GM21723 (cell line): ENCODE data around the gene MBP.

Source experiments
- ATAC-seq: cut with Tn5 transposase; IDR thresholded peaks from one replicate; pipeline ENCODE4 v1.9.1; 2021; ENCODE audit warnings: mild to moderate bottlenecking, moderate library complexity; ENCODE audit not compliant: unreplicated experiment

MBP gene

DNA sequence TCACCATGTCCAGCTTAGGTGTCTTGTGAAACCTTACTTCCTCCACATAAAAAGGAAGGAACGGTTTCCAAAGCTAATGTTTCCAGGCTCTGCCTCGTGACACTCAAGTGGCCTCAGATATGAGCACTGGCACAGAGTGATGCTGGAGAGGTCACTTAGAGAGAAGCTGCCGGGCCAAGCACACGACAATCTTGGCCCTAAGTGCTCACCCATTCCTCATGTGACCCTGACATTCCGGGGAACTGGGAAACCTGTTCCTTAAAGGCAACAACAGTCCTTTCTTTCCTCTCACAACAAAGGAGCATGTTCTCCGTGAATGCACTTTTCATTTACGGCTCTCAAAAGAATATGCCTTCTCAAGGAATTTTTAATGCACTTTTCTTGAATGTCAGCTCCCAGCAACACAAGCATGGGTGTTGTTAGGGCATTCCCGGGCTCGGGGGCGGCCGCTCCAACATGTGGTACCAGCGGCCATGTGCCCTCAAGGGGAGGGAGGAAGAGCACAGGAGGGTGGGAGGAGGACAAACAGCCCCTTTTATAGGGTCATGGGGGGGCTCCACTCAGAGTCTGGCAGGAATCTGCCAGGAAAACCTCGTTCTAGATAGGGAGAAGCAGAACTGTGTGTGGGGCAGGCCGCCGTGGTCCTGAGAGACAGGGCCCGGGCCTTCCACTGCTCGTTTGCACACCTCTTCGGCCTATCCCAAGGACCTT lies 118.6 kb downstream of the MBP start:
- ATAC-seq: no peak

DNA sequence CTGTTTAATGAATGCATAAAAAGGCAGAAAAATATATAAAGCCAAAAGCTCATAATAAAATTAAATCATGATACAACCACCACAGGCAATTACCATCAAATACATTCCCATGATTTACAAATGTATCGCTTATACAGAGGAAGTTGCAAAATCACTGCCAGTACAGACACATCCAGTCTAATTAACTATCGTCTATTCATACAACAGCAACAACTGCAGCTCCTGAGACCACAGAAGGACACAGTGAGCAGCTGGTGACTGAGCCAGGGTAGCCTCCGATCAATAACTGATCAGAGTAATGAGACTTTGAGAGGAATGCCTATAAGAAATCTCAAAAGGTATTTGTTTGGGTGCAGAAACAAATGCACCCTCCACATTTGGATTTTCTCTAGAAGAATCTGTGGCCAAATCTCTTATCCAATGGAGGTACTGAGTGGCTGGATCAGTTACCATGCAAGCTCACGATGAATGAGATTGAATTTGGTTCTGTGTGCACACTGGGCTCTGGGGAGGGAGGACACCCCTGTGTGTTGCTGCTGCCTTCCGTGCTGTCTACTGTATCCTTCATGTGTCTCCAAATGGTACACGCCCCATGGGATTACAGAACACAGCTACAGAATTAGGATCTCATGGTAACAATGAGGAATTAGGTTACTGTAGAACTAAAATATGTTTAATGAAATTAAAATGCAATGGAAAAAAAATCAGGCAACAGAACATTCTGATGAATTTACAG lies 119.6 kb downstream of the MBP start:
- no peak for ATAC-seq

DNA sequence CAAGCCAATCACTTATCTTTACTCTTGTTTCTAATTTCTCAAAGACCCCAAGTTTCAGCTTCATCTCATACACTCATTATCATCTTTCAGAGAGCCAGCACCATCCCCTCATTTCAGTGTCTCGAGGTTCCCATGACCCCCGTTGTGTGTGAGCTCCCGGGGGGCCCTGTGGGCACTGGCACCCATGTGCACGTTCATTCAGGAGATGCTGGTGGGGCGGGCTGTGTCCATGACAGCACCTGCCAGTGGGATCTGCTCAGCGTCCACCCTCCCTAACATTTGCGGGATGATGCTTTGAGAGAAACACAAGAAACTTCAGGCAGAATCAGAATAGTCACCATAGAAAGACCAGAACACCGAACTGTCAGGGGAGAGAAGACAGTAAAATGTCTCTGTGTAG lies 120.5 kb downstream of the MBP start:
- ATAC-seq: no peak

GRCh38 chr18:77009675-77010074 lies 122.9 kb downstream of the MBP start:
- ATAC-seq: no peak

DNA sequence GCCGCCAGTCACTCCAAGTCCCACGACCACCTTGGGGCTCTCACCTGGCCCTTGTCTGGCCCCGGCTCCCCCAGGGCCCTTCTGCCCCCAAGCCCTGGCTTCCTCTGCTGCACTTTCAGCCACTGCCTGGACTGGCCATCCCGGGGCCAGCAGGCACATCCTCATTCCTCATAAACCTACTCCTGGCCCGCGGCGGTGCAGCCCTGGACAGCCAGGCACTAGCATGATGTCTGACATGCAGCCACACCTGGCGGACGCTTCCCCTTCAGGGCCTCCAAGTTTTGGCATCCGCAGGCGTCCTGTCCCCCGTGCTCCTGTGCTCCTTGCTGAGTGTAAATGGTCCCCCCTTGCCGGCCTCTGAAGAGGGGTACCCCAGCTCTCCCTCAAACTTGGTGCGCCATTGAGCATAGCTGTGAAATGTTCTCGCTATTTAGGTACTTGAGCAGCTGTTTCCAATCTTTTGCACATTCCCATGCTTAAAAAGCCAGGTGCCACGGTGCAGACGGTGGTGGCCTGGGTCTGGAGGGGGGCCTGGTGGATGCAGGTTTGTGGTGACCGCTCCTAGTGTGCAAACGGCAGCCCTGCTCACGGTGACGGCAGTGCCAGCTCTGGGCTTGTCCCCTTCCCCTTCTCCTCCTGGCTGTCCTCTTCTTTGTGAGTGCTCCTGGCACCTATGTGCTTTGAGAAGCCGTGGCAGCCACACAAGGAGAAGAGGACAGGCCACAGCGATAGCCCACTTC lies 123.8 kb downstream of the MBP start:
- ATAC-seq: no peak

GRCh38 chr18:77008006-77008405 lies 124.6 kb downstream of the MBP start:
- no peak for ATAC-seq

- ATAC-seq: no peak
These were observed 125.3 kb downstream of the MBP start for GRCh38 chr18:77007251-77007650.

DNA sequence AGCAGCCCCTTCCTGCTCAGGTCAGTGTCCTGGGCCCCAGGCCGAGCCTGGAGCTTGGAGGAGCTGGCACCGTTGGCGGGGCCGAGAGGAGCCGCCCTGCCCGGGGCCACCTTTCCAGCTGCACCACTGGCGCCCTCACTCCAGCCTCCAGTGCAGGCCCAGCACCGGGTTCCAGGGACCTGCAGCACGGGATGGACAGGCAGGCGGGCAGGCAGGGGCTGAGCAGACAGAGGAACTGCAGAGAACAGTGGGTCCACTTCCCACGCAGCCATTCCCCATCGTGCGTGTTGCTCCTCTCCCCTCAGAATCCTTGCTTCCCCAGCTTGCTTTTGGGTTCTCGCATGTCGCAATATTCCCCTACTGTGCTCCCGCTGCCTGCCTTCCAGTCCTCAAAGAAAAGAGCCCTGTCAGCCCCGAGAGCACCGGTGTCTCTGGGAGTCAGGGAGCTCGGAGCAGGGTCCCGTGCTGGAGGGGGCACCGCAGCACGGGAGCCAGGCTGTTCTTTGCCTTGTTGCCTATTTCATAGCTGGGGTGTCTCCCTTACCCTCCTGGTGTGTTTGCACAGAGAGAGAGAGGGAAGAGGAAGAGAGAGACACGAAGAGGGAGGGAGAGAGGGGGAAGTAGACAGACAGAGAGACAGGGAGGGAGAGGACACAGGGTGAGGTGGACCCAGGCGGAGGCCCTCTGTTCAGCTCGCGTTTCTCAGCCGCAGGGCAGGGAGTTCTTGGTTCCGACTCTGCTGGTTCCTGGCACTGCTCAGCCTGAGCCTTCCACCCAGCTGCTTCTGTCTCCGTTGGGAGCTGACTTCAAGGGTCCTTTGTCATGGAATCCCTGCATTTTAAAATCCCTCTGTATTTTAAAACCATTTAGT lies 126.0 kb downstream of the MBP start:
- no peak for ATAC-seq

GRCh38 chr18:77005651-77006195 lies 126.9 kb downstream of the MBP start:
- no peak for ATAC-seq

DNA sequence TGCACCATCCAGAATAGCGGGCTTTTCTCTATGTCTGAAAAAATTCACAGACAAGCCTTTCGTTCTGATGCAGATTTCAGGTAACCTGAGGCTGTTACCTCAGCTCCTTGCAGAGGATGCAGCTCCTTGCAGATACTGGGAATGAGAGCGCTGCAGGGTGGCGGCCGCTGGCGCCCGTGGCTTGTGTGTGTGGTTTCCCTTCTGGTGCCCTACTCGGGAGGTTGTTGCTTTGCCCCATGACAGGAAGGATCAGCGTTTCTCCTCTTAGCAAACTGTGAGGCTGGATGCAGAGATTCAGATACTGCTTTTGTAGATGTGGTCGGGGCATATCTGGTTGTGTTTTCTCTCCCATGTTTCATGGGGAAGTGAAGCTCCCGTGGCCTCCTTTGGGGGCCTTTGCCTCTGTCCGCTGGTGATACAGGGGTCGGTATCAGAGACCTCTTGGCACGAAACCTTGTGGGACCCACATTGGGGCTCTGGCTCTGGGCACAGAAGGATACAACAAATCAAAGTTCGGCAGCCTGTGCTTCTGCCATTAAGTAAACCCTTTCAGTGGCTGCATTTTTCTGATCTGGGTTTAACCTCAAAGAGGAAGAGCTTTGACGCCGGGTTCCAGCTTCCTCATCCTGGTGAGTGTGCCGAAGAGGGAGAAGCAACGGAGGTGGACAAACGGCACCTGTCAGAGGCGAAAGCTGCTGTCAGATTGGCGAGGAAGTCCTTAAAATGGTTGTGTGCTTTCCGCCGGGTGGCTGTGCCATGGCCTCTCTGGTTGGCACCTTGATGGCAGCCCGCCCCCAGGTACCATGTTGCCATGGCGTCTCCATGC lies 127.8 kb downstream of the MBP start:
- ATAC-seq: no peak

DNA sequence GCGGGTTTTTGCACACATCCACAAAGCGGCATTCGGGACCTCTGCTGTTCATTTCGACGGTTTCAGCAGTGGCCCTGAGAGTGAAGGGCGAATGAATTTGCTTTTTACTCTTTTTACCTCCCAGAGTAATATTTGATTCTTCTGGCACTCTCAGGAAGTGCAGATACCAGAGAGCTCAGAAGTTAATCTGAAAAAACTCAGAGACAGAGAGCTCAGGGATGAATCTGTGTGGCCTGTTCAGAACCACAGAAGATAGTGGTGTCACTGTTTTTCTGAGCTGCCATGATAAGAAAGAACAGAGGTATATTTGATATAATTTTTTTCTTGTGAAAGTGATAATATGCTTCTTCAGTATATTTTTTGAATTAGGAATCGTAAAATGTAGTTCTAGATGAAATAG lies 129.3 kb downstream of the MBP start:
- no peak for ATAC-seq

DNA sequence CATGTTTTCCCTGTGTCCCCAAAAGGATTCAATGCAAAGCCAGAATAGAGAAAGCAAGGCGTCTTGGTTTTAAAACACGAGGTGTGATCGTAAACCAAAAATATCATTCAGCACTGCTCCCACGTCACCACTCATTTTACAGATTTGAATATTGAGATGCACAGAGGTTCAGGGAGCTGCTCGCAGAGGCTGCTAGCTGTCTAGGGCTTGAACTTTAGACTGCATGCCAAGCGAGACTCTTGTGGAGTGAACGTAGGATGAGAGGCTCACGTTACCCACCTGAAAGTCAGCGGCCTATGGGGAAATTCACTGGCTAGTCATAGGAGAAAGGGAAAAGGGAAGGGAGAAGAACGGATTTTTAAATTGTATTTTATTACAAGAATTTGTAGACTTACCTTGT lies 130.1 kb downstream of the MBP start:
- ATAC-seq: no peak

GRCh38 chr18:77001979-77002378 lies 130.6 kb downstream of the MBP start:
- no peak for ATAC-seq

- ATAC-seq: no peak
These were observed 131.5 kb downstream of the MBP start for GRCh38 chr18:77001041-77001440.

DNA sequence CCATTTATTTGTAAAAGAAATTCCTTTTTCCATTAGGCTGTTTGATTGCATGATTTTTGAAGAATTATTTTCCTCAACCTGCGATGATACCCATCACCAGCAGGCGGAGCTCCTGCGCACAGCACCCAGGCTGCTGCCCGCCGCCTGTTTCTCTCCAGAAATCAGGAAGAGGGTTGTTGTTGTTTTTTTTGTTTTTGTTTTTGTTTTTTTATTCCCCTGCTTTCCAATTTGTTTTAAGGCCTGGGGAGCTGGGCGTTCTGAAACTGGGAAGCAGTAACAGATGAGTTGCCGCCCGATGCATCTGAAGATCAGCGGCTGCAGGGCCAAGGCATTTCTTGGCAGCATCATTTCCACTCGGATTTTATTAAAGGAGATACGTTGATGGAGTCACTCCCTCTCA lies 132.1 kb downstream of the MBP start:
- no peak for ATAC-seq

DNA sequence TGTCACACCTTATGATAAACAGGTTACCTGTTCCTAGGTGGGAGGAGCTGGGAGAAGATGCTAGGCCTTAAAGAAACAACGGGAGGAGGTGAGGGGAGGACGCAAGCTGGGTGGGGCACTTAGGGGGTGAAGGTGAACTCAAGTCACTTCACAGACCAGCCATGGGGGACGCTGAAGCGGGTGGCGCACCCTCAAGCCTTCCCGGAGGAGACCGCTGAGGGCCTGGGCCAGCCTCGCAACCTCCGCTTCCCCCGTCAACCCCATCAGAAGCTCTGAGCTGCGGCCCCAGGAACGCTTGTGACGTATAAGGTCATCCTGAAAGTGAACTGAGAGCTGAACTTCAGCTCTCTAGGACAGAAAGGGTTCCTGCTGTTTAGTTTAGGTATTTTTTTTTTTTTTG lies 133.5 kb downstream of the MBP start:
- ATAC-seq: no peak

DNA sequence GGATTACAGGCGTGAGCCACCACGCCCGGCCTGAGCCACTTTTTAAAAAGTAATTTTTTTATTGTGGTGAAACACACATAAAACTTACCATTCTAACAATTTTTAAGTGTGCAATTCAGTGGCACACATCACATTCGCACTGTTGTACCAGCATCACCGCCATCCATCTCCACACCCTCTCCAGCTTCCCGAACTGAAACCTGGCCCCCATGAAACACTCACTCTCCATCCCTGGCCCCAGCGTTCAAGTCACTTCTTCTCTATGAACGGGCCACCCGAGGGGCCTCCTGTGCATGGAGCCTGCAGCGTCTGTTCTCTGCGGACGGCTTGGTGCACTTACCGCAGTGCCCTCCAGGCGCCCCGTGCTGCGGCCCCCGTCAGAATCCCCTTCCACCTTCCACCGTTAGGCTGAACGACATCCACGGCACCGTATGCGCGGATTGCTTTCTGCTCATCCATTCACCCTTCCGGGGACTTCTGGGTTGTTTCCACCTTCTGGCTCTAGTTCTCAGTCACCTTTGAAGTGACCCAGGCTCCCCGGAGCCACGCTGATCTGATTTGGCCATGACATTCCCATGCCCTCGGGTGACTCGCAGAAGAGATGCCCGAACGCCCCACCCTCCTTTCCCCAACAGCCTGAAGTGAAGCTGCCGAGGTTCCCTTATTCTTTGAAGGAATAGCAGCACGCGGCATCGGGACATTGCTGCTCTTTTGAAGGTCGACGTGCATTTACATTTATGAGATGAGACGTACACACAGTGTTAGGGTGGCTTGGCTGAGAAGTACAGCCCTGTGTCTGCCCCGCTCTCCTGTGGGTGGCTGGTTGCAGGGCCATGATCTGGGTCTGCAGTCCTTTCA lies 134.4 kb downstream of the MBP start:
- no peak for ATAC-seq

DNA sequence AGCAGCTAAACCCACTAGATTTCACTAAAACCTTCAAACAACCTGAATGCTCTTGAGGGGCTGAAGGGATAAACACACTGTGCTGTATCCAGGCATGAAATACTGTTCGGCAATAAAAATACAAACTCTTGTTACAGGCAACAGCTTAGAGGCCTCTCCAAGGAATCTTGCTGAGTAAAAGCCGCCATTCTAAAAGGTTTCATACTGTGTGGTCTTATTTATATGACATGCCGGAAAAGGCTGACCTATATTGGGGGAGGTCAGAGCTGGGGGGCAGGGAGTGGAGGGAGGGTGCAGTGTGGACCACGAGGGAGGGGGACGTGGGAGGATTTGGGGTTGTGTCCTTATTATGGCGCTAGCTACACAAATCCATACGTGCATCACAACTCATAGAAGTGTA lies 136.2 kb downstream of the MBP start:
- no peak for ATAC-seq

- no peak for ATAC-seq
These were observed 136.7 kb downstream of the MBP start for GRCh38 chr18:76995896-76996295.
